ENCODE measurements around the gene RABGAP1.

DNA sequence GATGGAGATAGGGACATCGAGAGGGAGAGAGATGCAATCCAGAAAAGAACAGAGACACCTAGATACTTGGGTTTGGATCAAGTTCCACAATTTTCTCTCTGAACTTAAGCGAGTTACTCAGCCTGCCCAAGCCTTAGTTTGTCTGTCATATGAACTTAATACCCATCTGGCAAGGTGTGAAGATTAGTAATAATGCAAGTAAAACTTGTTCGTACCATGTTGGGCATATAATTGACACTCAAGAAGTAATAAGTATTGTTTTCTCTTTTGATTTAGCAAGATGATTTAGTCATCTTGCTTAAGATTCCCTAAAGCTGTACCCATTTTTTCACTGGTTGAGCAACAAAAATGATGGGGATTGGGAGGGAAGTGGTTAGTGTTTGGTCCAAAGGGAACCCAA is 7.5 kb downstream of the RABGAP1 start:
- TF ChIP-seq EZH2 (IDR thresholded peaks at IDR 0.05; ENCODE audit: insufficient read depth, low read length) = no peak
- TF ChIP-seq, protein P1, sequence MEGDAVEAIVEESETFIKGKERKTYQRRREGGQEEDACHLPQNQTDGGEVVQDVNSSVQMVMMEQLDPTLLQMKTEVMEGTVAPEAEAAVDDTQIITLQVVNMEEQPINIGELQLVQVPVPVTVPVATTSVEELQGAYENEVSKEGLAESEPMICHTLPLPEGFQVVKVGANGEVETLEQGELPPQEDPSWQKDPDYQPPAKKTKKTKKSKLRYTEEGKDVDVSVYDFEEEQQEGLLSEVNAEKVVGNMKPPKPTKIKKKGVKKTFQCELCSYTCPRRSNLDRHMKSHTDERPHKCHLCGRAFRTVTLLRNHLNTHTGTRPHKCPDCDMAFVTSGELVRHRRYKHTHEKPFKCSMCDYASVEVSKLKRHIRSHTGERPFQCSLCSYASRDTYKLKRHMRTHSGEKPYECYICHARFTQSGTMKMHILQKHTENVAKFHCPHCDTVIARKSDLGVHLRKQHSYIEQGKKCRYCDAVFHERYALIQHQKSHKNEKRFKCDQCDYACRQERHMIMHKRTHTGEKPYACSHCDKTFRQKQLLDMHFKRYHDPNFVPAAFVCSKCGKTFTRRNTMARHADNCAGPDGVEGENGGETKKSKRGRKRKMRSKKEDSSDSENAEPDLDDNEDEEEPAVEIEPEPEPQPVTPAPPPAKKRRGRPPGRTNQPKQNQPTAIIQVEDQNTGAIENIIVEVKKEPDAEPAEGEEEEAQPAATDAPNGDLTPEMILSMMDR (IDR thresholded peaks at IDR 0.05; ENCODE audit: insufficient read depth, low read depth, low read length) = no peak

All from astrocyte (in vitro differentiated cells and primary cell).